ENCODE data around the gene RASA1.

DNA sequence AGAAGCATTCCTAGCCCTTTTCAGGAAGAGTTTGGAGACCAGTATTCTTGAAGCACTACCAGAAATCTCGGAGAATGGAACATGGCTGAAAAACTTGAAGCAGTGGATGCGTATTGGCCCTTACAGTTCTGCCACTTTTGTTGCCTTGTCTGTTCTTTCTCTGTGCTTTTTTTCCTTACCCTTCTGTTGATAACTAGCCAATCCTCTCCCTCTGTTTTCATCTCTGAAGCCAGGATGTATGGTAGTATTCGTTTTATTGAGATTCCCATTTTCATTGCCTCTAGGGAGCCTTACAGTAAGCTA is 145.6 kb downstream of the RASA1 start:
- TF ChIP-seq, protein P1, sequence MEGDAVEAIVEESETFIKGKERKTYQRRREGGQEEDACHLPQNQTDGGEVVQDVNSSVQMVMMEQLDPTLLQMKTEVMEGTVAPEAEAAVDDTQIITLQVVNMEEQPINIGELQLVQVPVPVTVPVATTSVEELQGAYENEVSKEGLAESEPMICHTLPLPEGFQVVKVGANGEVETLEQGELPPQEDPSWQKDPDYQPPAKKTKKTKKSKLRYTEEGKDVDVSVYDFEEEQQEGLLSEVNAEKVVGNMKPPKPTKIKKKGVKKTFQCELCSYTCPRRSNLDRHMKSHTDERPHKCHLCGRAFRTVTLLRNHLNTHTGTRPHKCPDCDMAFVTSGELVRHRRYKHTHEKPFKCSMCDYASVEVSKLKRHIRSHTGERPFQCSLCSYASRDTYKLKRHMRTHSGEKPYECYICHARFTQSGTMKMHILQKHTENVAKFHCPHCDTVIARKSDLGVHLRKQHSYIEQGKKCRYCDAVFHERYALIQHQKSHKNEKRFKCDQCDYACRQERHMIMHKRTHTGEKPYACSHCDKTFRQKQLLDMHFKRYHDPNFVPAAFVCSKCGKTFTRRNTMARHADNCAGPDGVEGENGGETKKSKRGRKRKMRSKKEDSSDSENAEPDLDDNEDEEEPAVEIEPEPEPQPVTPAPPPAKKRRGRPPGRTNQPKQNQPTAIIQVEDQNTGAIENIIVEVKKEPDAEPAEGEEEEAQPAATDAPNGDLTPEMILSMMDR (IDR thresholded peaks at IDR 0.05 in 4 of 5, conservative IDR thresholded peaks at IDR 0.05 in 1 of 5), result no peak
- no peak for TF ChIP-seq POLR2A (IDR thresholded peaks at IDR 0.05)

Data from gastrocnemius medialis (tissue), 4 donors.